SKM-1 (cell line): ENCODE data around the gene SSTR3.

Source experiments
- DNase-seq: peaks from one replicate; lab custom pipeline; 2025; ENCODE audit not compliant: unreplicated experiment; lab: John Stamatoyannopoulos, UW

SSTR3 gene

GRCh38 chr22:37229805-37230672 is 17.8 kb upstream of the SSTR3 start:
- DNase-seq: peak; percentile 21

- DNase-seq: no peak
These were observed 16.9 kb upstream of the SSTR3 start for GRCh38 chr22:37229012-37229804.

DNA sequence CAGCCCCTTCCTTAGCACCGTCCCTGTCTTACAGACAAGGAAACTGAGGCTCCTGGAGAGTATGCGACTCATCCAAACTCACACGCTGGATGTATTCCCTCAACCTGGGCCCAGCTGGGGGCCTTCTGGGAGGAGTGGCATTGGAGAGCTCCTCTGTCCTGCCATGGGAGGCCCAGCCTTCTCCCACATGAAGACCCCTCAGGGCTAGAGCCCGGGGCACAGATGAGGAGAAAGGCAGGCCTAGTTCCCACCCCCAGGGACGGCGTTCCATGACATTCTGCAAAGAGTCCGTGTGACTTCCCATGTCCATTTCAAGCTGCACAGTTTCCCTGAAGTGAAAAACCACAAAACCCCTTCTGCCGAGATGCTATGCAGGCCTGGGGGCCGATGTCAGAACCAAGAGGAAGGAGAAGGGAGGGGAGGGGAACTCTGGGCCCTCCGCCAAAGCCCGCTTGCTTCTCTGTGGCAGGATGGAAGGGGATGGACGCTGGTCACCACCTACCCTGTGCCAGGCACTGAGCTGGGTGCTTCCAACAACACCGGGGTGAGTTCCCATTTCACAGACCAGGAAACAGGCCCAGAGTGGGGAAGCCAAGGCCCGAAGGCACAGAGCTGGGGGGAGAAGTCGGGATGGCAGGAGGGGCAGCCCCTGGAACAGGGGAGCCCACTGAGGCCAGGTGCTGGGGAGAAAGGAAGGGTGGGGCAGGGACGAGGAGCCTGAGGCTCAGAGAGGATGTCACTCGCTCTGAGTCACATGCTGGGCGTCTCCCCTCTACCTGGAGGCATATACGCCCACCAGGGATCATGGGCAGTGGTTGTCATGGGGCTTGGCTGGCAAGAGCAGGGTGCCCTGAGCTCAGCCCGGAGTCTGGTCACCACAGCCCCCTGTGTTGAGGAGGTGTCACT is 16.1 kb upstream of the SSTR3 start:
- no peak for DNase-seq

DNA sequence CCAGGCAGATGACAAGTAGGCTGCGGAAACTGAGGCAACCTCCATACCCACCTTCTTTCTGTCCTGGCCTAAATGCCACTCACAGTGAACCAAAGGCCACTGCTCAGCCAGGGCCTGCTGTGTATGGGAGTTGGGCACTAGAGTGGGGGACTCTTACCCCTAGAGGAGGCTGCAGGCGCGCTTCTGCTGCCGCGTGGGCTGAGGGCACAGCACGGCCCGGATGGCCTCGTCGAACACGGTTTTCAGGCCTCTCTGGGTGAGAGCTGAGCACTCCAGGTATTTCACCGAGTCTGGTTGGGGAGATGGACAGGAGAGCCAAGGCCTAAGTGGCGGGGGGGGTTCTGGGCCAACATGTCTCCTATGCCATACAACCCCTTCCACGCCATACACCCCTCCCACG is 14.2 kb upstream of the SSTR3 start:
- DNase-seq: no peak

DNA sequence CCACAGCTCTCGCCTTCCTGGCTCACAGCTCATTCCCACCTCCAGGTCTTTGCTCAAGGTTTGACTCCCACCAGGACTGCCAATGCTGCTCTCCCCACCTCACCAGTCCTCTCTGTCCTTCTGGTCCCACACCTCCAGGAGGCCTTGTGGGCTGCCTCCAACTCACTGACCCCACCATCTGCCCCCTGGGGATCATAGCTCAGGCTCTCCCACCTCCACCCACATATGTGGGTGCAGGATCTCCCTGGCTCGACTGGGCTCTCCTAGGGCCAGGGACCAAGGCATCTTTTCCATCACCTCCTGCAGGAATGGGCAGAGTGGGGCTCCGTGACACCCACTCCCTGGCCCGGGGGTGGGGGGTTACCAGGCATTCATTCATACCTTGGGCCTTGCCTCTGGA is 13.8 kb upstream of the SSTR3 start:
- no peak for DNase-seq

GRCh38 chr22:37225481-37225880 is 13.2 kb upstream of the SSTR3 start:
- no peak for DNase-seq

GRCh38 chr22:37224757-37225420 is 12.6 kb upstream of the SSTR3 start:
- DNase-seq: no peak

- no peak for DNase-seq
These were observed 11.8 kb upstream of the SSTR3 start for GRCh38 chr22:37223965-37224551.

- DNase-seq: no peak
These were observed 10.2 kb upstream of the SSTR3 start for GRCh38 chr22:37222440-37222971.

DNA sequence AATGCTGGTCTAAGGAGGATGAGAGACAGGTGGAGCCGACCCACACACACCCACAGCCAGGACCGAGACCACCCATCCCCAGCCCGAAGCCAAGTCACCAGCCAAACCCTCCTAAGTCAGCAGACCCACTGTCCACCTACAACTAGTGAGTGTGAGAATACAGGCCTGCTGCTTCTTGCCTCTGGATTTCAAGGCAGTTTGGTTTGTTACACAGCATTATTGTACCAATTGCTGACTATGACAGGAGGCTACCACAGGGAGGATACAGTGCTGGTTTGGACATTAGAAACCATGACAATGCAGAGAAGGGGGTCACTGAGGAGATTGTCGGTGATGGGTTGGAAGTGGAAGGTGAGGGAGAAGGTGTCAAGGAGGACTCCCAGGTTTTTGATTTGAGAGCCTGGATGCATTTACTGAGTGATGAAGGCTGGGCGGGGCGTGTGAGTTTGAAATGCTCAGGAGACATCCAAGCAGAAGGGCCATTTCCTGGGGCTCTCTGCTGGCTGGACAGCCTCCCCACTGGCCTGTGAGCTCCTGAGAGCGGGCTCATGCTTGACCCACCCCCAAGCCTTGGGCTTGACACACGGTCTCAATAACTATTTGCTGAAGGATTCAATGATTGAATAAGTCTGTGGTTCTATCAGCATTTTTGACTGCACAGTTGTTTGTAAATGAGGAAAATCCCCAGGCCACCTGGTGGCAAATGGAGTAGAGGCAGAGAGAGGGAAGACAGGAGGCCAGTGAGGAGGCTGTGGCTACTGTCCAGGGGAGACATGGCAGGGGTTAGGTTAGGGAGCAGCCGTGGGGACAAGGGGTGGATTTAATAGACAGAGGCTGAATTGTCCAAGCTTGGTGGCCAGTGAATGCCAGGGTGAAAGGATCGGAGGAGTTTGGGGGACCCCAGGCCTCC is 9.4 kb upstream of the SSTR3 start:
- no peak for DNase-seq

DNA sequence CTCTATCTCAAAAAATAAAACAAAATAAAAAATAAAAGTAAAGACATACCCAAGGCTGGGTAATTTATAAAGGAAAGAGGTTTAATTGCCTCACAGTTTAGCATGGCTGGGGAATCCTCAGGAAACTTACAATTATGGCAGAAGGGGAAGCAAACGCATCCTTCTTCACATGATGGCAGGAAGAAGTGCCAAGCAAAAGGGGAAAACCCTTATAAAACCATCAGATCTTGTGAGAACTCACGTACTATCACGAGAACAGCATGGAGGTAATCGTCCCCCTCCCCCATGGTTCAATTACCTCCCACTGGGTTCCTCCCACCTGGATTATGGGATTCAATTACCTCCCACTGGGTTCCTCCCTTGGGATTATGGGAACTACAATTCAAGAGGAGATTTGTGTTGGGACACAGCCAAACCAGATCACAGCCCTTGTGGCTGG is 8.3 kb upstream of the SSTR3 start:
- DNase-seq: no peak

DNA sequence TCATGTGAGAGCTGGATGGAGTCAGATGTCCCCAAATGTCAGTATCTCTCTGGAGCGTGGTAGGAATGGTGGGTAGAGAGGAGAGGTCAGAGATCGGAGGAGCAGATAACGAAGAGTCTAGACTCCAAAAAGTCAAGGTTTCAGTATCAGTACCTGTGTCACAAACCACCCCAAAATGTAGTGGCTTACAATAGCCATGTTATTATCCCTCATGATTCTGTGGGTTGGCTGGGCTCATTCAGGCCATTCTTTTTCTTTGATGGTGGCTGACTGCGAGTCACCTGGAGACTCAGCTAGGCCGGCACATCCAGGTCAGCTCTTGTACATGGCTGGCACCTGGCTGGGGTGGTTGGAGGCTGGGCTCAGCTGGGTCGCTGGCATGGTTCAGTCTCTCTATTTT is 7.3 kb upstream of the SSTR3 start:
- DNase-seq: no peak

DNA sequence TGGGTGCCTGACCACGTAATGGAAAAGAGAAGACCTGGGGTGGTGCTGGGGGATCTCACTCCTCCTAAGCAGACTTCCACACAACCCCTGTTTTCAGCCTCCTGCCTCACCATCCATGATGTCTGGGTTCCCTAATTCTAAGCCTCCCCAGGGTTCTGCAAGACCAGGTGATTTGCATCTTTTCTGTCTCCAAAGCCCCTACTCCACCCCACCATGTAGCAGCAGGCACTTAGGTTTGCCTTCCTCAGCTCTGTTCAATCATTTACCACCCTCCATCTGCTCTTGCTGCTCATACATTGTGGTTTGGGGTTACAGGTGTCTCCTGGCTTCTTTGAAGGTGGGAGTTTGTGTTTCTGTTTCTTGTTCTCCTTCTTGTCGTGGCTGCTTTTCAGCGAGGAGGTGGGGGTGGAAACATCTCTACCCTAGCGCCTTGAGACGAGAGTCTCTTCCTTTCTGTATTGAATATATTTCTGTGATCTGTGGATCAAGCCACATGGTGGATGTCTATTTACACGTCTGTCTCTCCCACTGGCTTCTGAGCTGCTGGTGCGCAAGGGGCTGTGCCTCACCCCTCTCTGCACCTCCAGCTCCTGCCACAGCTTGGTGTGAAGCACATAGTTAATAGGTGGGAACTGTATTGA is 6.6 kb upstream of the SSTR3 start:
- DNase-seq: no peak

GRCh38 chr22:37218399-37218770 is 6.1 kb upstream of the SSTR3 start:
- no peak for DNase-seq

DNA sequence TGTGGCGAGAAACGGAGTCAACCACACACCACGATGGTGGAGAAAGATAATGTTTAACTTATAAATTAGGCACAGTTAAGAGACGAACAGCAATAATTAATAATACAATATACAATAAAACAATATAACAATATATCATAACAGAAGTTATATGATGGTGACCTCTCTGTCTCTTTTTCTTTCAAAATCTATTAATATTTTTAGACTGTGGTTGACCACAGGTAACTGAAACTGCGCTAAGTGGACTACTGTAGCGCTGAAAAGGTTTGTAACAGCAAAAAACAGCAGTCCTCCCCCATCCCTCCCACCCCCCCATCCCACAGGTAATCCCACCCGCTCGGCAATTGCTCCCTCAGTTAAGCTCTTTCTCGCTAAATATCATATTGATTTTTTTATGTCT is 3.6 kb upstream of the SSTR3 start:
- DNase-seq: no peak

GRCh38 chr22:37214731-37215030 is 2.4 kb upstream of the SSTR3 start:
- no peak for DNase-seq

- no peak for DNase-seq
These were observed 1.9 kb upstream of the SSTR3 start for GRCh38 chr22:37213941-37214730.
